ENCODE data around the gene CACNA1C. TPM values are rescaled to one million over a fixed set of nuclear protein-coding genes. Genes with fewer than 3 reads are reported as not detected.

The CACNA1C gene
- total and polyA plus RNA-seq, 10 of the 15 experiments (the other 5 are each of a cell fraction or from before 2014, with no cell fraction given), result under 0.01 to 0.15 (median 0.09) TPM; not detected in 5

DNA sequence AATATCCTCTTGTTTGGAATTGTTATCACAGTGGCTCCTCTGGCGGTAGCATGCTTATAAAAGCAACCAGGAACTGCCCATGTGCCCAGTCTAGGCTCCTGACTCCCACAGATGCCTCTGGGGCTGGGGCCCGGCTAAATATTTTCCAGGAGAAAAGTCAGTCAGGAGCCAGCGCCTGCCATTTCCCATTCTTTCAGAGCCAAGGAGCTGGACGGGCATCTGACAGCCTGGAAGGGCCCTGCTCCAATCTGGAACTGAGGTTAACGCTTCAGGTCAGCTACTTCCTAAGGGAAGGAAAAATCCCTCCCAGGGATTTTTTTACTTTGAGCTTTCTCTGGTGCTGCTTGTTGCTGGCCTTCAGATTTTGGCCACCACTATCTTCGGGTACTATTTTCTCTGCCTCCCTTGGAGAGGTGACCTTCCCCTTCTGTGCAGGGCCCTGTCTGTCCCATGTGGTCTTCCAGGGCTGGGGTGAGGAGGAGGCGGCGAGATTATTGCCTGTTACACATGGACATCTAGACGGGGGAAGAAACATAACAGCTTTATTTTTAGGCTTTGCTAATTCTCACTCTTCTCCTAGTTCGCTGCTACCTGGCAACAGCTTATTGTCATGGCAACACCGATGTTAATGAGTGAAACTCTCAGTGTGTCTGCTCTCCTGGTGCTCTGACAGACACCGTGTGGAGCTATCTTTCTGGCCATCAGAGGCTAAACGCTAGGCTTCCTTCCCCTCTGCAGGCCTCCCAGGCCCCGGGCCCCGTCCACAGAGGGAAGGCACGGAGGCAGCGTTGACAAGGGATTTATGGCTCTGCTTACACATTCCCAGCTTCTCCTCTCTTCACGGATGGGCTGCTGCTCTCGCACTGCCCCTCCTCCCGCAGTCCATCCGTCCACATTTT is 160.4 kb downstream of the CACNA1C start:
- intact Hi-C loops (cut with micrococcal nuclease; ENCODE audit: unreplicated experiment) (no loop called here), in situ Hi-C loops (cut with MboI) (no loop called here)
- no peak overlapping the region for H3K9ac ChIP-seq (ENCODE audit: control insufficient read depth, insufficient read depth, low read length)
- DNase-seq (ENCODE audit: low read depth, low spot score) (no peak), ATAC-seq (no peak), FAIRE-seq (no peak)
- ChIA-PET SMC1A (ENCODE audit: uncharacterized antibody, unreplicated experiment) (interaction anchor here (1.3 kb wide), 1 partner anchor 185 kb away, joined by 3 read pairs; no protein-coding TSS in a partner anchor), RAD21 (ENCODE audit: unreplicated experiment) (no interaction called here), POLR2A (no interaction called here), CTCF (interaction anchor here (1.6 kb wide), 1 partner anchor 78 kb away, joined by 6 read pairs; no protein-coding TSS in a partner anchor)
- no peaks in the 10 kb centered on the region for H4K20me1 ChIP-seq (ENCODE audit: control insufficient read depth, insufficient read depth)
- 52% methylated on average over 21 of the region's 21 CpGs for WGBS (ENCODE audit: insufficient coverage, insufficient replicate concordance, low lambda C conversion rate, missing lambda C conversion rate)
- H3K27ac ChIP-seq (ENCODE audit: control insufficient read depth, insufficient read depth), result no peak overlapping the region
- no peak overlapping the region for H2AFZ ChIP-seq (ENCODE audit: control insufficient read depth, low read depth, low read length)
- no peaks in the 10 kb centered on the region; a peak in 2 of 4 replicates for H3K27me3 ChIP-seq (replicated peaks in 1 of 2; ENCODE audit: control insufficient read depth in 2 of 2, insufficient read depth in 2 of 2, low read length in 1 of 2)
- no peaks in the 10 kb centered on the region for H3K9me3 ChIP-seq (replicated peaks; ENCODE audit: control insufficient read depth, insufficient read depth, low read length)
- no peak overlapping the region for H3K4me3 ChIP-seq
- H3K36me3 ChIP-seq (ENCODE audit: control insufficient read depth in 2 of 2, insufficient read depth in 2 of 2, low read length in 1 of 2), result no peaks in the 10 kb centered on the region
- H3K4me2 ChIP-seq (ENCODE audit: control insufficient read depth, insufficient read depth), result no peak overlapping the region
- no TSS peak for BruUV-seq (replicated peaks)
- H3K4me1 ChIP-seq (ENCODE audit: control insufficient read depth, insufficient read depth, low read length), result no peaks in the 10 kb centered on the region
- H3K79me2 ChIP-seq (ENCODE audit: control insufficient read depth, insufficient read depth, low read length), result no peaks in the 10 kb centered on the region
- TF ChIP-seq, protein P1, sequence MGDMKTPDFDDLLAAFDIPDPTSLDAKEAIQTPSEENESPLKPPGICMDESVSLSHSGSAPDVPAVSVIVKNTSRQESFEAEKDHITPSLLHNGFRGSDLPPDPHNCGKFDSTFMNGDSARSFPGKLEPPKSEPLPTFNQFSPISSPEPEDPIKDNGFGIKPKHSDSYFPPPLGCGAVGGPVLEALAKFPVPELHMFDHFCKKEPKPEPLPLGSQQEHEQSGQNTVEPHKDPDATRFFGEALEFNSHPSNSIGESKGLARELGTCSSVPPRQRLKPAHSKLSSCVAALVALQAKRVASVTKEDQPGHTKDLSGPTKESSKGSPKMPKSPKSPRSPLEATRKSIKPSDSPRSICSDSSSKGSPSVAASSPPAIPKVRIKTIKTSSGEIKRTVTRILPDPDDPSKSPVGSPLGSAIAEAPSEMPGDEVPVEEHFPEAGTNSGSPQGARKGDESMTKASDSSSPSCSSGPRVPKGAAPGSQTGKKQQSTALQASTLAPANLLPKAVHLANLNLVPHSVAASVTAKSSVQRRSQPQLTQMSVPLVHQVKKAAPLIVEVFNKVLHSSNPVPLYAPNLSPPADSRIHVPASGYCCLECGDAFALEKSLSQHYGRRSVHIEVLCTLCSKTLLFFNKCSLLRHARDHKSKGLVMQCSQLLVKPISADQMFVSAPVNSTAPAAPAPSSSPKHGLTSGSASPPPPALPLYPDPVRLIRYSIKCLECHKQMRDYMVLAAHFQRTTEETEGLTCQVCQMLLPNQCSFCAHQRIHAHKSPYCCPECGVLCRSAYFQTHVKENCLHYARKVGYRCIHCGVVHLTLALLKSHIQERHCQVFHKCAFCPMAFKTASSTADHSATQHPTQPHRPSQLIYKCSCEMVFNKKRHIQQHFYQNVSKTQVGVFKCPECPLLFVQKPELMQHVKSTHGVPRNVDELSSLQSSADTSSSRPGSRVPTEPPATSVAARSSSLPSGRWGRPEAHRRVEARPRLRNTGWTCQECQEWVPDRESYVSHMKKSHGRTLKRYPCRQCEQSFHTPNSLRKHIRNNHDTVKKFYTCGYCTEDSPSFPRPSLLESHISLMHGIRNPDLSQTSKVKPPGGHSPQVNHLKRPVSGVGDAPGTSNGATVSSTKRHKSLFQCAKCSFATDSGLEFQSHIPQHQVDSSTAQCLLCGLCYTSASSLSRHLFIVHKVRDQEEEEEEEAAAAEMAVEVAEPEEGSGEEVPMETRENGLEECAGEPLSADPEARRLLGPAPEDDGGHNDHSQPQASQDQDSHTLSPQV (IDR thresholded peaks at IDR 0.05), result no peak
- TF ChIP-seq ETV6 (conservative IDR thresholded peaks at IDR 0.05 in 1 of 2, IDR thresholded peaks at IDR 0.05 in 1 of 2; ENCODE audit: borderline replicate concordance in 1 of 2, low read depth in 1 of 2) (no peak), EZH2 (IDR thresholded peaks at IDR 0.05; ENCODE audit: borderline replicate concordance, control insufficient read depth, low read depth, low read length) (no peak), USF1 (IDR thresholded peaks at IDR 0.05; ENCODE audit: borderline replicate concordance, extremely low read length, insufficient read depth, low read depth, low read length) (no peak), CREB1 (IDR thresholded peaks at IDR 0.05; ENCODE audit: low read depth) (no peak), HDAC6 (IDR thresholded peaks at IDR 0.05; ENCODE audit: unreplicated experiment) (no peak), NFYA (IDR thresholded peaks at IDR 0.05; ENCODE audit: borderline replicate concordance, low read depth, low read length) (no peak), TARDBP (IDR thresholded peaks at IDR 0.05; ENCODE audit: borderline replicate concordance) (no peak), TCF3 (IDR thresholded peaks at IDR 0.05; ENCODE audit: borderline replicate concordance, insufficient read depth, low read depth, low read length) (no peak), RAD21 (IDR thresholded peaks at IDR 0.05; ENCODE audit: insufficient read depth, low read depth, low read length) (no peak)
- TF ChIP-seq, protein P2, sequence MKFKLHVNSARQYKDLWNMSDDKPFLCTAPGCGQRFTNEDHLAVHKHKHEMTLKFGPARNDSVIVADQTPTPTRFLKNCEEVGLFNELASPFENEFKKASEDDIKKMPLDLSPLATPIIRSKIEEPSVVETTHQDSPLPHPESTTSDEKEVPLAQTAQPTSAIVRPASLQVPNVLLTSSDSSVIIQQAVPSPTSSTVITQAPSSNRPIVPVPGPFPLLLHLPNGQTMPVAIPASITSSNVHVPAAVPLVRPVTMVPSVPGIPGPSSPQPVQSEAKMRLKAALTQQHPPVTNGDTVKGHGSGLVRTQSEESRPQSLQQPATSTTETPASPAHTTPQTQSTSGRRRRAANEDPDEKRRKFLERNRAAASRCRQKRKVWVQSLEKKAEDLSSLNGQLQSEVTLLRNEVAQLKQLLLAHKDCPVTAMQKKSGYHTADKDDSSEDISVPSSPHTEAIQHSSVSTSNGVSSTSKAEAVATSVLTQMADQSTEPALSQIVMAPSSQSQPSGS (IDR thresholded peaks at IDR 0.05; ENCODE audit: low read length), result no peak
- TF ChIP-seq, protein P3, sequence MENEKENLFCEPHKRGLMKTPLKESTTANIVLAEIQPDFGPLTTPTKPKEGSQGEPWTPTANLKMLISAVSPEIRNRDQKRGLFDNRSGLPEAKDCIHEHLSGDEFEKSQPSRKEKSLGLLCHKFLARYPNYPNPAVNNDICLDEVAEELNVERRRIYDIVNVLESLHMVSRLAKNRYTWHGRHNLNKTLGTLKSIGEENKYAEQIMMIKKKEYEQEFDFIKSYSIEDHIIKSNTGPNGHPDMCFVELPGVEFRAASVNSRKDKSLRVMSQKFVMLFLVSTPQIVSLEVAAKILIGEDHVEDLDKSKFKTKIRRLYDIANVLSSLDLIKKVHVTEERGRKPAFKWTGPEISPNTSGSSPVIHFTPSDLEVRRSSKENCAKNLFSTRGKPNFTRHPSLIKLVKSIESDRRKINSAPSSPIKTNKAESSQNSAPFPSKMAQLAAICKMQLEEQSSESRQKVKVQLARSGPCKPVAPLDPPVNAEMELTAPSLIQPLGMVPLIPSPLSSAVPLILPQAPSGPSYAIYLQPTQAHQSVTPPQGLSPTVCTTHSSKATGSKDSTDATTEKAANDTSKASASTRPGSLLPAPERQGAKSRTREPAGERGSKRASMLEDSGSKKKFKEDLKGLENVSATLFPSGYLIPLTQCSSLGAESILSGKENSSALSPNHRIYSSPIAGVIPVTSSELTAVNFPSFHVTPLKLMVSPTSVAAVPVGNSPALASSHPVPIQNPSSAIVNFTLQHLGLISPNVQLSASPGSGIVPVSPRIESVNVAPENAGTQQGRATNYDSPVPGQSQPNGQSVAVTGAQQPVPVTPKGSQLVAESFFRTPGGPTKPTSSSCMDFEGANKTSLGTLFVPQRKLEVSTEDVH (IDR thresholded peaks at IDR 0.05; ENCODE audit: low read depth, partially characterized antibody), result no peak

All from GM12878 (cell line).